CD4-positive, alpha-beta memory T cell (primary cell): ENCODE data around the gene IGSF23. TPM values are rescaled to one million over a fixed set of nuclear protein-coding genes. Genes with fewer than 3 reads are reported as not detected.
A peak's percentile ranks its signal among the peaks of the same experiment; 100 is the strongest.

Experiments
- CTCF ChIA-PET: fragments of 350-600 bp; sonication (Branson Sonifier 250); formaldehyde crosslinking; loops from one replicate; lab custom pipeline; 2021; ENCODE audit warnings: inconsistent platforms; ENCODE audit not compliant: partially characterized antibody; lab: Charles Lee
- POLR2A ChIA-PET: fragments of 350-600 bp; sonication (Branson Sonifier 250); formaldehyde crosslinking; loops from one replicate; lab custom pipeline; 2021; ENCODE audit not compliant: partially characterized antibody; lab: Charles Lee
- DNase-seq, 5 donors: peaks; one replicate each; pipeline versions ENCODE4 v3.0.0 to v3.0.0-alpha.2; 2020 to 2022; ENCODE audit warnings: mixed read lengths in 1 of 5
- H3K27ac ChIP-seq: one replicate; pipeline ENCODE4 v1.7.0; 2013; ENCODE audit warnings: low read depth, low read length
- H3K27me3 ChIP-seq: 2 replicates; pipeline ENCODE4 v1.7.0; 2013; ENCODE audit warnings: mild to moderate bottlenecking, low read length, moderate library complexity; ENCODE audit not compliant: insufficient read depth
- H3K36me3 ChIP-seq: 2 replicates; pipeline ENCODE4 v1.7.0; 2013; ENCODE audit warnings: mild to moderate bottlenecking, low read length, moderate library complexity; ENCODE audit not compliant: insufficient read depth
- H3K4me1 ChIP-seq: 2 replicates; pipeline ENCODE4 v1.7.0; 2013; ENCODE audit warnings: mild to moderate bottlenecking, low read length, moderate library complexity; ENCODE audit not compliant: insufficient read depth
- H3K4me3 ChIP-seq, 2 donors: one replicate each; pipeline ENCODE4 v1.7.0; 2013; ENCODE audit warnings: low read length in 2 of 2, mild to moderate bottlenecking in 1 of 2
- H3K9me3 ChIP-seq, 2 donors: one replicate each; pipeline ENCODE4 v1.7.0; 2013; ENCODE audit warnings: low read length in 2 of 2, control low read depth in 1 of 2; ENCODE audit not compliant: control insufficient read depth in 1 of 2
- H3K27ac Mint-ChIP-seq, 7 donors: one replicate each; pipeline ENCODE4 v1.8.0; 2020 to 2021; ENCODE audit warnings: mixed read lengths in 7 of 7, mild to moderate bottlenecking in 6 of 7, inconsistent platforms in 3 of 7, moderate library complexity in 3 of 7
- H3K27me3 Mint-ChIP-seq, 2 donors: one replicate each; pipeline ENCODE4 v1.8.0; 2020 to 2021; ENCODE audit warnings: mixed read lengths in 2 of 2
- H3K36me3 Mint-ChIP-seq, 2 donors: one replicate each; pipeline ENCODE4 v1.8.0; 2020 to 2021; ENCODE audit warnings: mixed read lengths in 2 of 2, inconsistent platforms in 1 of 2, mild to moderate bottlenecking in 1 of 2
- H3K4me1 Mint-ChIP-seq, 4 donors: one replicate each; pipeline ENCODE4 v1.8.0; 2020 to 2021; ENCODE audit warnings: mixed read lengths in 4 of 4, mild to moderate bottlenecking in 1 of 4
- H3K4me3 Mint-ChIP-seq, 8 donors: one replicate each; pipeline ENCODE4 v1.8.0; 2020 to 2021; ENCODE audit warnings: mixed read lengths in 8 of 8, mild to moderate bottlenecking in 7 of 8, moderate library complexity in 6 of 8, inconsistent platforms in 3 of 8
- H3K9me3 Mint-ChIP-seq, 8 donors: one replicate each; pipeline ENCODE4 v1.8.0; 2020 to 2021; ENCODE audit warnings: mixed read lengths in 8 of 8, mild to moderate bottlenecking in 5 of 8, inconsistent platforms in 3 of 8, moderate library complexity in 1 of 8
- intact Hi-C: fragments of 100-400 bp; cut with micrococcal nuclease; formaldehyde crosslinking; loops from one replicate; pipeline ENCODE4 v1.15.1; 2023
- polyA plus RNA-seq, 2 donors: library from polyadenylated mRNA; unstranded; fragments of 300-500 nt; fragmentation: Illumina TruSeq; gene quantifications; one replicate each; pipeline ENCODE4 v1.2.3, GENCODE V29; 2021
- total RNA-seq, 2 experiments: library from RNA; stranded (reverse); gene quantifications; one replicate each; pipeline ENCODE4 v1.2.3, GENCODE V29; 2021

The IGSF23 gene
- total RNA-seq (not detected), polyA plus RNA-seq (not detected)

GRCh38 chr19:44613295-44614178, at the start of gene IGSF23:
Gene IGSF23 (plus strand): TSS chr19:44613563. CDS start chr19:44613646, 83 bp downstream.
- no peaks in the 10 kb centered on the region for H3K36me3 ChIP-seq
- Mint-ChIP-seq H3K9me3 (peaks cover 0 to 2% (median 0%) of the 10 kb centered on the region in 8 donors), H3K27me3 (peaks cover 2 to 6% of the 10 kb centered on the region in 2 donors), H3K36me3 (no peaks in the 10 kb centered on the region), H3K27ac (peak within 1 kb of the TSS in 1 of 7 donors; percentile 57), H3K4me1 (no peaks in the 10 kb centered on the region), H3K4me3 (no peak within 1 kb of the TSS)
- intact Hi-C loops: no loop called here
- H3K4me1 ChIP-seq: no peaks in the 10 kb centered on the region
- ChIA-PET CTCF (no interaction called here), POLR2A (no interaction called here)
- H3K27ac ChIP-seq: no peak within 1 kb of the TSS
- no peaks in the 10 kb centered on the region for H3K27me3 ChIP-seq
- no peaks in the 10 kb centered on the region for H3K9me3 ChIP-seq
- DNase-seq: no peak
- no peak within 1 kb of the TSS for H3K4me3 ChIP-seq

GRCh38 chr19:44566984-44567383, 46.4 kb upstream of the IGSF23 start:
- Histone ChIP-seq H3K4me3 (no peak overlapping the region), H3K27ac (no peak overlapping the region), H3K27me3 (no peaks in the 10 kb centered on the region), H3K4me1 (no peaks in the 10 kb centered on the region), H3K9me3 (no peaks in the 10 kb centered on the region), H3K36me3 (no peaks in the 10 kb centered on the region)
- intact Hi-C loops: no loop called here
- ChIA-PET POLR2A (no interaction called here), CTCF (no interaction called here)
- H3K27me3 Mint-ChIP-seq: peaks cover 2 to 14% of the 10 kb centered on the region in 2 donors
- no peak overlapping the region for H3K4me3 Mint-ChIP-seq
- peaks cover 0 to 1% of the 10 kb centered on the region in 2 donors for H3K36me3 Mint-ChIP-seq
- H3K9me3 Mint-ChIP-seq: peaks cover 0 to 14% (median 9%) of the 10 kb centered on the region in 8 donors
- no peak overlapping the region for H3K27ac Mint-ChIP-seq
- no peak for DNase-seq
- peaks cover 0 to 4% (median 1%) of the 10 kb centered on the region in 4 donors for H3K4me1 Mint-ChIP-seq

- intact Hi-C loops: no loop called here
- CTCF ChIA-PET: no interaction called here
- H3K27ac Mint-ChIP-seq: no peak overlapping the region
Observed at GRCh38 chr19:44567745-44568144, 45.6 kb upstream of the IGSF23 start.

GRCh38 chr19:44570603-44570983, 42.8 kb upstream of the IGSF23 start:
- Histone ChIP-seq H3K36me3 (no peaks in the 10 kb centered on the region), H3K27ac (no peak overlapping the region), H3K4me3 (no peak overlapping the region), H3K4me1 (no peaks in the 10 kb centered on the region), H3K27me3 (no peaks in the 10 kb centered on the region), H3K9me3 (no peaks in the 10 kb centered on the region)
- Mint-ChIP-seq H3K27ac (no peak overlapping the region), H3K4me1 (peaks cover 0 to 4% (median 1%) of the 10 kb centered on the region in 4 donors), H3K9me3 (peaks cover 0 to 24% (median 2%) of the 10 kb centered on the region in 8 donors), H3K36me3 (peaks cover 0 to 2% of the 10 kb centered on the region in 2 donors), H3K27me3 (peaks cover 2 to 13% of the 10 kb centered on the region in 2 donors), H3K4me3 (no peak overlapping the region)
- CTCF ChIA-PET: interaction anchor here (1.4 to 2.4 kb wide), 4 partner anchors 13 to 89 kb away, joined by 7 to 18 read pairs (median 10); no protein-coding TSS in a partner anchor
- POLR2A ChIA-PET: no interaction called here
- intact Hi-C loops: no loop called here
- no peak for DNase-seq

More at GRCh38 chr19:44567745-44568144, 45.6 kb upstream of the IGSF23 start:
- H3K4me3 ChIP-seq: no peak overlapping the region
- H3K9me3 ChIP-seq: no peaks in the 10 kb centered on the region
- POLR2A ChIA-PET: no interaction called here
- peaks cover 0 to 4% (median 1%) of the 10 kb centered on the region in 4 donors for H3K4me1 Mint-ChIP-seq
- H3K27me3 Mint-ChIP-seq: peaks cover 2 to 14% of the 10 kb centered on the region in 2 donors
- no peaks in the 10 kb centered on the region for H3K36me3 ChIP-seq
- no peak for DNase-seq
- H3K27me3 ChIP-seq: no peaks in the 10 kb centered on the region
- no peaks in the 10 kb centered on the region for H3K36me3 Mint-ChIP-seq
- no peaks in the 10 kb centered on the region for H3K4me1 ChIP-seq
- H3K9me3 Mint-ChIP-seq: peaks cover 0 to 13% (median 5%) of the 10 kb centered on the region in 8 donors
- H3K4me3 Mint-ChIP-seq: no peak overlapping the region
- H3K27ac ChIP-seq: no peak overlapping the region

GRCh38 chr19:44570984-44571684, 42.2 kb upstream of the IGSF23 start:
- ChIA-PET CTCF (interaction anchor here (0.8 to 2.4 kb wide), 5 partner anchors 13 to 89 kb away, joined by 3 to 18 read pairs (median 8); partner anchors contain the start of gene PVR), POLR2A (no interaction called here)
- Mint-ChIP-seq H3K27me3 (peaks cover 0 to 10% of the 10 kb centered on the region in 2 donors), H3K4me3 (no peak overlapping the region), H3K9me3 (peaks cover 0 to 23% (median 2%) of the 10 kb centered on the region in 8 donors), H3K27ac (no peak overlapping the region), H3K4me1 (peaks cover 0 to 4% (median 1%) of the 10 kb centered on the region in 4 donors), H3K36me3 (peaks cover 0 to 2% of the 10 kb centered on the region in 2 donors)
- DNase-seq: peak; percentile 25 to 48 (median 33)
- intact Hi-C loops: no loop called here
- H3K4me3 ChIP-seq: no peak overlapping the region
- no peaks in the 10 kb centered on the region for H3K9me3 ChIP-seq
- H3K27ac ChIP-seq: no peak overlapping the region
- H3K36me3 ChIP-seq: no peaks in the 10 kb centered on the region
- H3K4me1 ChIP-seq: no peaks in the 10 kb centered on the region
- H3K27me3 ChIP-seq: no peaks in the 10 kb centered on the region

GRCh38 chr19:44571830-44572580, 41.4 kb upstream of the IGSF23 start:
- Histone ChIP-seq H3K36me3 (no peaks in the 10 kb centered on the region), H3K27me3 (no peaks in the 10 kb centered on the region), H3K4me3 (no peak overlapping the region), H3K27ac (no peak overlapping the region), H3K9me3 (no peaks in the 10 kb centered on the region), H3K4me1 (no peaks in the 10 kb centered on the region)
- peaks cover 0 to 2% of the 10 kb centered on the region in 2 donors for H3K36me3 Mint-ChIP-seq
- intact Hi-C loops: no loop called here
- ChIA-PET CTCF (interaction anchor here (1.4 to 2.4 kb wide), 4 partner anchors 12 to 88 kb away, joined by 7 to 18 read pairs (median 10); no protein-coding TSS in a partner anchor), POLR2A (no interaction called here)
- peaks cover 0 to 23% (median under 1%) of the 10 kb centered on the region in 8 donors for H3K9me3 Mint-ChIP-seq
- no peak for DNase-seq
- H3K4me3 Mint-ChIP-seq: no peak overlapping the region
- H3K27me3 Mint-ChIP-seq: peaks cover 0 to 4% of the 10 kb centered on the region in 2 donors
- H3K27ac Mint-ChIP-seq: no peak overlapping the region
- H3K4me1 Mint-ChIP-seq: peaks cover 0 to 4% (median 1%) of the 10 kb centered on the region in 4 donors
